Mesendoderm (in vitro differentiated cells): ENCODE measurements around the gene FRAS1.

ENCODE experiments used
- DNase-seq: peaks from one replicate; pipeline ENCODE4 v3.0.0; 2013
- H2AK5ac ChIP-seq: 2 replicates; pipeline ENCODE4 v1.6.1; 2013; ENCODE audit warnings: low read length, inconsistent platforms
- H2BK120ac ChIP-seq: 2 replicates; pipeline ENCODE4 v1.6.1; 2013; ENCODE audit warnings: low read depth, mild to moderate bottlenecking, low read length, moderate library complexity, mixed read lengths
- H2BK15ac ChIP-seq: replicated peaks from 2 replicates; pipeline ENCODE4 v1.6.1; 2013; ENCODE audit warnings: low read depth, mild to moderate bottlenecking, moderate library complexity
- H2BK5ac ChIP-seq: 2 replicates; pipeline ENCODE4 v1.6.1; 2013; ENCODE audit warnings: low read length, inconsistent platforms
- H3K18ac ChIP-seq: 2 replicates; pipeline ENCODE4 v1.6.1; 2013; ENCODE audit warnings: mild to moderate bottlenecking, low read length, mixed read lengths
- H3K23ac ChIP-seq: one replicate; pipeline ENCODE4 v1.6.1; 2013; ENCODE audit warnings: low read length
- H3K27ac ChIP-seq: 2 replicates; pipeline ENCODE4 v1.5.1; 2013; ENCODE audit warnings: low read depth, mild to moderate bottlenecking, inconsistent platforms, low read length, moderate library complexity
- H3K27me3 ChIP-seq: 2 replicates; pipeline ENCODE4 v1.6.1; 2013; ENCODE audit warnings: low read length, control low read depth, mild to moderate bottlenecking, inconsistent platforms; ENCODE audit not compliant: insufficient read depth, poor library complexity
- H3K36me3 ChIP-seq: 2 replicates; pipeline ENCODE4 v1.6.1; 2013; ENCODE audit warnings: low read length, inconsistent platforms; ENCODE audit not compliant: control insufficient read depth, insufficient read depth
- H3K4ac ChIP-seq: one replicate; pipeline ENCODE4 v1.6.1; 2013; ENCODE audit warnings: low read depth, mild to moderate bottlenecking, low read length, moderate library complexity
- H3K4me1 ChIP-seq: 2 replicates; pipeline ENCODE4 v1.6.1; 2013; ENCODE audit warnings: low read depth, low read length, inconsistent platforms; ENCODE audit not compliant: control insufficient read depth
- H3K4me2 ChIP-seq: 2 replicates; pipeline ENCODE4 v1.6.1; 2013; ENCODE audit warnings: low read length
- H3K4me3 ChIP-seq: 2 replicates; pipeline ENCODE4 v1.5.1; 2013; ENCODE audit warnings: mild to moderate bottlenecking, low read length
- H3K56ac ChIP-seq: one replicate; pipeline ENCODE4 v1.6.1; 2013; ENCODE audit warnings: low read length
- H3K79me1 ChIP-seq: 2 replicates; pipeline ENCODE4 v1.6.1; 2013; ENCODE audit warnings: low read length, inconsistent platforms
- H3K79me2 ChIP-seq: 2 replicates; pipeline ENCODE4 v1.6.1; 2013; ENCODE audit warnings: mild to moderate bottlenecking, low read length; ENCODE audit not compliant: control insufficient read depth, insufficient read depth
- H3K9ac ChIP-seq: 2 replicates; pipeline ENCODE4 v1.6.1; 2013; ENCODE audit warnings: low read length, inconsistent platforms
- H4K5ac ChIP-seq: one replicate; pipeline ENCODE4 v1.6.1; 2013; ENCODE audit warnings: low read length
- H4K8ac ChIP-seq: one replicate; pipeline ENCODE4 v1.6.1; 2013; ENCODE audit warnings: low read depth, mild to moderate bottlenecking, control low read depth, low read length, moderate library complexity
- WGBS: extraction: QIAGEN DNeasy Blood & Tissue Kit; methylation state at CpG from one replicate; pipeline ENCODE4 v1.1.7; 2013; ENCODE audit warnings: low lambda C conversion rate, missing lambda C conversion rate; ENCODE audit not compliant: insufficient coverage; ENCODE audit errors: extremely low coverage; 5-methylcytosine and 5-hydroxymethylcytosine counted together

The FRAS1 gene

DNA sequence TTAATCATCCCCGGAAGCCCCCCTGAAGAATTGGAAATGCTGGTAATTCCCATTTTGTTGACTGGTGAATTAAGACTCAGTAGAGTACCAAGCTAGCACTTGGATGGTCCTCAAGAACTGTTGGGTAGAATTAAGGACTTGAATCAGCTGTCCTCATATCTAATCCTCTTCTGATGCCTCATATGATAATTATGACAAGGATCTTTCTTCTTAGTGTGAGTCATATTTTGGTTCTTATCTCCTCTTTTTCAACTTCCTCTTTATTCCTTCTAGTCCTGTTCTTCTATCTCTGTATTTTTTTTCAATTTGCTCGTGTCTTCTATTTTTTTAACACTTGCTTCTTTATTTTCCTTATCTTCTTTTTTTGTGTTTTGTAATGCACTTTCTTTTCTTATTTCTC, 288.1 kb downstream of the FRAS1 start:
- Histone ChIP-seq H3K4me2 (no peak overlapping the region), H3K36me3 (peaks cover 3% of the 10 kb centered on the region), H4K8ac (no peak overlapping the region), H3K79me2 (no peaks in the 10 kb centered on the region), H3K27ac (no peak overlapping the region), H3K27me3 (no peaks in the 10 kb centered on the region), H3K9ac (no peak overlapping the region), H3K4ac (no peak overlapping the region), H2BK120ac (no peak overlapping the region), H3K56ac (no peak overlapping the region), H3K4me3 (no peak overlapping the region), H3K79me1 (no peaks in the 10 kb centered on the region), H4K5ac (no peak overlapping the region), H3K18ac (no peak overlapping the region), H3K4me1 (peaks cover 9% of the 10 kb centered on the region), H3K23ac (no peak overlapping the region), H2BK5ac (no peak overlapping the region), H2BK15ac (no peak overlapping the region), H2AK5ac (no peak overlapping the region)
- no CpG with 5 or more reads among the region's 2 CpGs for WGBS
- no peak for DNase-seq

DNA sequence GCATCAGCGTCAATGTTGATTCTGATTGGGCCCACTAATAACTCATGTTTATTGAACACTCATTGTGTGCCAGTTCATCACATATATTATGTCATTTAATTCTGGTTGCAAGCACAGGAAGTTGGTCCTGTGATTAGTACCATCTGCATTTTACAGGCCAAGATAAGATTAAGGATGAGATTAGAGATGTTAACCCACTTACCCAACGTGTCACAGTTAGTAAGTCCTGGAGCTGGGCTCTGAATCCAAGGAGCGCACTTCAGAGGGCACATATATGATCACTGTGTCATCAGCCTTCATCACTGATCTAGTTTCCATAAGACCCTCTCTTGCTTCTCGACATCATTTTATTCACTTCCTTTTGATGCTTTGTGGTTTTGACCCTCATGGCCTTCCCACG, 289.1 kb downstream of the FRAS1 start:
- Histone ChIP-seq H3K36me3 (no peaks in the 10 kb centered on the region), H3K27ac (no peak overlapping the region), H4K8ac (no peak overlapping the region), H4K5ac (no peak overlapping the region), H2BK120ac (no peak overlapping the region), H2AK5ac (no peak overlapping the region), H3K4me2 (no peak overlapping the region), H3K79me1 (no peaks in the 10 kb centered on the region), H2BK15ac (no peak overlapping the region), H2BK5ac (no peak overlapping the region), H3K56ac (no peak overlapping the region), H3K4me3 (no peak overlapping the region), H3K18ac (no peak overlapping the region), H3K27me3 (no peaks in the 10 kb centered on the region), H3K23ac (no peak overlapping the region), H3K9ac (no peak overlapping the region), H3K79me2 (no peaks in the 10 kb centered on the region), H3K4ac (no peak overlapping the region), H3K4me1 (peaks cover 9% of the 10 kb centered on the region)
- DNase-seq: peak; percentile 75
- no CpG with 5 or more reads among the region's 5 CpGs for WGBS

DNA sequence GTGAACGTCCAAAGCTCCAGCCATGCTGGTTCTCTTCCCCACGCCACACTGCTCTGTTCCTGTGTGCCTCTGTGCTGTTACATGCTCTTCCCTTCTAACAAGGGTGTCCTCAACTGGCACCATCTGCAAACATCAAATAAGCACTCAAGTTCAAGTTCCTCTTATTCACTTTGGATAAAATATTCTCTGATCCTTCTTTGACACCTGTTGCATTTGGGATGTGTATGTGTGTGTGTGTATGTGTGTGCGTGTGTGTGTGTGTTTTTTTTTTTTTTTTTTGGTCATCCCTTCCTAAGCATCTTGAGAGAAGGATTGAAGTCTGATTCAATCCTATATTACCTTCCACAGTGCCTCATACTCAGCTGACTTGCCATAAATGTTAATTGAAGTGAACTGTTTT, 290.4 kb downstream of the FRAS1 start:
- WGBS: no CpG with 5 or more reads among the region's 3 CpGs
- no peak overlapping the region for H3K4ac ChIP-seq

DNA sequence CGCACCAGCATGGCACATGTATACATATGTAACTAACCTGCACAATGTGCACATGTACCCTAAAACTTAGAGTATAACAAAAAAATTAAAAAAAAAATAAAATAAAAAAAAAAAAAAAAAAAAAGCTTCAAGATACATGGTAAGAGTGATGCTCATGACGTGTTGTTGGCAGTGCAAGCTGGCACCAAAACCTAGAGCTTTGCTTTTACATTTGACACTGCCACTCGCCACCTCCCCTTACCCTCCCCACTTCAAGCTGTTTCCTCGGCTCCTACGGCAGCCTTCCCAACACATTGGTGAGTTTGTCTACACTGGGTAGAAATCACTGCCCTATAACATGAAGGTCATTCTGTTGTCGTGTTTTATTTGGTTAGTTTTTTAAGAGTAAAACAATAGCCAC, 296.8 kb downstream of the FRAS1 start:
- Histone ChIP-seq H4K5ac (no peak overlapping the region), H3K27ac (no peak overlapping the region), H3K79me1 (no peaks in the 10 kb centered on the region), H3K4me3 (no peak overlapping the region), H3K4me2 (no peak overlapping the region), H3K23ac (no peak overlapping the region), H3K4ac (no peak overlapping the region), H2BK5ac (no peak overlapping the region), H3K9ac (no peak overlapping the region), H3K79me2 (no peaks in the 10 kb centered on the region), H3K36me3 (no peaks in the 10 kb centered on the region), H2BK15ac (no peak overlapping the region), H3K56ac (no peak overlapping the region), H2AK5ac (no peak overlapping the region), H2BK120ac (no peak overlapping the region), H3K27me3 (no peaks in the 10 kb centered on the region), H3K18ac (no peak overlapping the region), H4K8ac (no peak overlapping the region), H3K4me1 (no peaks in the 10 kb centered on the region)
- no CpG with 5 or more reads among the region's 6 CpGs for WGBS
- no peak for DNase-seq

More for the DNA sequence above, 290.4 kb downstream of the FRAS1 start:
- no peaks in the 10 kb centered on the region for H3K27me3 ChIP-seq
- H3K4me1 ChIP-seq: peaks cover 4% of the 10 kb centered on the region
- no peak for DNase-seq
- H3K79me1 ChIP-seq: no peaks in the 10 kb centered on the region
- H3K23ac ChIP-seq: no peak overlapping the region
- H3K27ac ChIP-seq: no peak overlapping the region
- H3K4me3 ChIP-seq: no peak overlapping the region
- no peak overlapping the region for H2BK120ac ChIP-seq
- no peak overlapping the region for H4K5ac ChIP-seq
- H3K18ac ChIP-seq: no peak overlapping the region
- H3K4me2 ChIP-seq: no peak overlapping the region
- no peak overlapping the region for H4K8ac ChIP-seq
- no peak overlapping the region for H3K9ac ChIP-seq
- H2BK15ac ChIP-seq: no peak overlapping the region
- H3K79me2 ChIP-seq: no peaks in the 10 kb centered on the region
- no peak overlapping the region for H2BK5ac ChIP-seq
- no peak overlapping the region for H2AK5ac ChIP-seq
- no peak overlapping the region for H3K56ac ChIP-seq
- H3K36me3 ChIP-seq: no peaks in the 10 kb centered on the region

DNA sequence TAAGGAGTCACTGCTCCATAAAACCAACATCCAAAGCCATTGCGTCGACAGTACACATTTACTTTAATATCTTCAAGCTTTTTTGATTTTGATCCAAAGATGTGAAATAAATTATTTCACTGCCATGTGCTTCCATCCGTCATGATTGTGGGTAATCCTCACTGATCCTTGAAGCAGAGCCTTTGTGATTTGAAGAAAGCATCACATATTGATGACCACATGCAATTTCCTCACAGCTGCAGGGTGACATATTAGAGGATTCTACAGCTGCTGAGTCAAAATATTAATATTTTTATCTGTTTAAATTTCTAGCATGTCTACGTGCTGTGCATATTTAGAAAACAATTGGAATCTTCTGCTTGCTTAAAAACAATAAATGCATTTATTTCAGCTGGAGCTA, 297.7 kb downstream of the FRAS1 start:
- Histone ChIP-seq H3K4me2 (no peak overlapping the region), H3K23ac (no peak overlapping the region), H3K56ac (no peak overlapping the region), H3K4ac (no peak overlapping the region), H2BK15ac (no peak overlapping the region), H3K18ac (no peak overlapping the region), H4K5ac (no peak overlapping the region), H3K27ac (no peak overlapping the region), H2AK5ac (no peak overlapping the region), H4K8ac (no peak overlapping the region), H2BK120ac (no peak overlapping the region), H3K4me1 (no peaks in the 10 kb centered on the region), H3K79me1 (no peaks in the 10 kb centered on the region), H3K36me3 (no peaks in the 10 kb centered on the region), H3K9ac (no peak overlapping the region), H3K27me3 (no peaks in the 10 kb centered on the region), H3K4me3 (no peak overlapping the region), H2BK5ac (no peak overlapping the region), H3K79me2 (no peaks in the 10 kb centered on the region)
- DNase-seq: no peak
- no CpG with 5 or more reads among the region's 4 CpGs for WGBS

GRCh38 chr4:78355306-78355705, 298.2 kb downstream of the FRAS1 start:
- no peak overlapping the region for H3K4ac ChIP-seq
- H3K36me3 ChIP-seq: no peaks in the 10 kb centered on the region
- no peak overlapping the region for H4K5ac ChIP-seq
- no peak overlapping the region for H2AK5ac ChIP-seq
- no peak overlapping the region for H2BK5ac ChIP-seq
- H3K79me1 ChIP-seq: no peaks in the 10 kb centered on the region
- H3K4me2 ChIP-seq: no peak overlapping the region
- H3K56ac ChIP-seq: no peak overlapping the region
- H3K79me2 ChIP-seq: no peaks in the 10 kb centered on the region
- no peak overlapping the region for H3K27ac ChIP-seq
- H3K23ac ChIP-seq: no peak overlapping the region
- no peaks in the 10 kb centered on the region for H3K27me3 ChIP-seq
- H3K9ac ChIP-seq: no peak overlapping the region
- no CpG with 5 or more reads among the region's 3 CpGs for WGBS
- no peak overlapping the region for H2BK120ac ChIP-seq
- H3K4me1 ChIP-seq: no peaks in the 10 kb centered on the region
- H2BK15ac ChIP-seq: no peak overlapping the region
- no peak for DNase-seq
- H4K8ac ChIP-seq: no peak overlapping the region
- H3K18ac ChIP-seq: no peak overlapping the region
- no peak overlapping the region for H3K4me3 ChIP-seq
